CD14-positive monocyte (primary cell): ENCODE results near the gene SLC6A11. TPM values are rescaled to one million over a fixed set of nuclear protein-coding genes. Genes with fewer than 3 reads are reported as not detected.

Experiments
- DNase-seq, 3 donors: peaks; one replicate each; pipeline ENCODE4 v3.0.0-alpha.2; 2011 to 2022
- H2AFZ ChIP-seq: 2 replicates; pipeline ENCODE4 v1.6.0; 2012; ENCODE audit warnings: mild to moderate bottlenecking, low read depth, low read length, inconsistent platforms; ENCODE audit not compliant: insufficient read depth, poor library complexity, severe bottlenecking
- H3K27ac ChIP-seq, 2 donors: 1 replicate in 1 of 2; 2 replicates in 1 of 2; pipeline ENCODE4 v1.5.1; 2012 to 2013; ENCODE audit warnings: low read length in 2 of 2, control low read depth in 1 of 2, inconsistent platforms in 1 of 2, low read depth in 1 of 2, mild to moderate bottlenecking in 1 of 2
- H3K27me3 ChIP-seq, 2 donors: one replicate each; pipeline versions ENCODE4 v1.6.0 to v1.6.1; 2011 to 2013; ENCODE audit warnings: low read length in 2 of 2; ENCODE audit not compliant: control insufficient read depth in 2 of 2, insufficient read depth in 2 of 2
- H3K36me3 ChIP-seq, 2 donors: replicated peaks in 1 of 2; 1 replicate in 1 of 2; 2 replicates in 1 of 2; pipeline versions ENCODE4 v1.5.1 to v1.6.1; 2012 to 2013; ENCODE audit warnings: low read length in 2 of 2, control low read depth in 1 of 2, inconsistent platforms in 1 of 2, mild to moderate bottlenecking in 1 of 2; ENCODE audit not compliant: insufficient read depth in 2 of 2, control insufficient read depth in 1 of 2
- H3K4me1 ChIP-seq, 2 donors: 1 replicate in 1 of 2; 2 replicates in 1 of 2; pipeline versions ENCODE4 v1.5.1 to v1.6.1; 2012 to 2013; ENCODE audit warnings: low read length in 2 of 2, control low read depth in 1 of 2, inconsistent platforms in 1 of 2, mild to moderate bottlenecking in 1 of 2, moderate library complexity in 1 of 2; ENCODE audit not compliant: insufficient read depth in 2 of 2, control insufficient read depth in 1 of 2
- H3K4me2 ChIP-seq: replicated peaks from 2 replicates; pipeline ENCODE3; 2012; ENCODE audit warnings: low read length, moderate library complexity, mild to moderate bottlenecking; ENCODE audit not compliant: poor library complexity, severe bottlenecking; ENCODE audit errors: extremely low read depth
- H3K4me3 ChIP-seq, 3 experiments: fragments of 200-600 bp in 1 of 3; sonication (generic) in 1 of 3; replicated peaks in 1 of 3; 1 replicate in 2 of 3; 2 replicates in 1 of 3; pipeline ENCODE4 v1.5.1; 2011 to 2013; ENCODE audit warnings: low read length in 3 of 3, mild to moderate bottlenecking in 3 of 3, control low read depth in 2 of 3, low read depth in 2 of 3, inconsistent platforms in 1 of 3, moderate library complexity in 1 of 3
- H3K79me2 ChIP-seq: 2 replicates; pipeline ENCODE4 v1.6.0; 2012; ENCODE audit warnings: mild to moderate bottlenecking, control low read depth, inconsistent platforms, low read length, moderate library complexity; ENCODE audit not compliant: insufficient read depth
- H3K9ac ChIP-seq: 2 replicates; pipeline ENCODE4 v1.6.0; 2017; ENCODE audit warnings: low read length, mild to moderate bottlenecking; ENCODE audit not compliant: insufficient read depth, poor library complexity, severe bottlenecking
- H3K9me3 ChIP-seq, 2 donors: replicated peaks in 1 of 2; 1 replicate in 1 of 2; 2 replicates in 1 of 2; pipeline versions ENCODE4 v1.5.1 to v1.6.1; 2012 to 2013; ENCODE audit warnings: low read length in 2 of 2, control low read depth in 1 of 2; ENCODE audit not compliant: control insufficient read depth in 1 of 2, insufficient read depth in 1 of 2
- H4K20me1 ChIP-seq: 2 replicates; pipeline ENCODE4 v1.6.0; 2012; ENCODE audit warnings: mild to moderate bottlenecking, low read length, control low read depth, moderate library complexity; ENCODE audit not compliant: insufficient read depth
- H3K27ac Mint-ChIP-seq, 7 donors: one replicate each; pipeline ENCODE4 v1.8.0; 2020; ENCODE audit warnings: mild to moderate bottlenecking in 7 of 7, mixed read lengths in 7 of 7, moderate library complexity in 6 of 7, inconsistent platforms in 2 of 7
- H3K27me3 Mint-ChIP-seq, 3 donors: one replicate each; pipeline ENCODE4 v1.8.0; 2021 to 2022; ENCODE audit warnings: low read depth in 3 of 3, mild to moderate bottlenecking in 3 of 3, mixed read lengths in 3 of 3, moderate library complexity in 3 of 3, inconsistent platforms in 1 of 3
- H3K36me3 Mint-ChIP-seq, 2 donors: one replicate each; pipeline ENCODE4 v1.8.0; 2020; ENCODE audit warnings: mixed read lengths in 2 of 2, inconsistent platforms in 1 of 2, mild to moderate bottlenecking in 1 of 2
- H3K4me1 Mint-ChIP-seq: one replicate; pipeline ENCODE4 v1.8.0; 2020; ENCODE audit warnings: mild to moderate bottlenecking, mixed read lengths
- H3K4me3 Mint-ChIP-seq, 2 donors: one replicate each; pipeline ENCODE4 v1.8.0; 2020; ENCODE audit warnings: mild to moderate bottlenecking in 2 of 2, mixed read lengths in 2 of 2, moderate library complexity in 1 of 2
- H3K9me3 Mint-ChIP-seq, 7 donors: one replicate each; pipeline ENCODE4 v1.8.0; 2020 to 2022; ENCODE audit warnings: mixed read lengths in 7 of 7, mild to moderate bottlenecking in 6 of 7, moderate library complexity in 6 of 7, inconsistent platforms in 2 of 7
- CTCF ChIP-seq: fragments of 200-600 bp; IDR thresholded peaks from one replicate; pipeline ENCODE4 v1.8.0; 2022; ENCODE audit warnings: antibody characterized with exemption, mild to moderate bottlenecking
- WGBS: methylation state at CpG from one replicate; pipeline ENCODE4 v1.1.5; 2013; ENCODE audit warnings: missing lambda C conversion rate; ENCODE audit not compliant: insufficient coverage; 5-methylcytosine and 5-hydroxymethylcytosine counted together
- intact Hi-C, 2 donors: fragments of 100-400 bp; cut with micrococcal nuclease; formaldehyde crosslinking; loops; one replicate each; pipeline versions ENCODE4 v1.15.0 to v1.15.1; 2023
- polyA plus RNA-seq, 3 donors: library from polyadenylated mRNA; depleted of rRNA in 1 of 3; unstranded in 2 of 3; stranded (reverse) in 1 of 3; fragments of 300-500 nt in 2 of 3; fragments of >200 nt in 1 of 3; fragmentation: Illumina TruSeq in 2 of 3; gene quantifications; 1 replicate in 2 of 3; 2 replicates in 1 of 3; pipeline ENCODE4 v1.2.3, GENCODE V29; 2012 to 2021

SLC6A11 gene
- polyA plus RNA-seq, 3 donors = not detected

- no peak overlapping the region for H2AFZ ChIP-seq
- intact Hi-C loops = no loop called here
- peaks cover 0 to 14% of the 10 kb centered on the region in 2 donors for H3K27me3 ChIP-seq
- TF ChIP-seq CTCF = no peak
- H3K4me3 ChIP-seq = no peak overlapping the region
- H3K4me3 Mint-ChIP-seq = no peak overlapping the region
- H3K4me2 ChIP-seq = no peak overlapping the region
- peaks cover 0 to 3% of the 10 kb centered on the region in 2 donors for H3K9me3 ChIP-seq
- H3K27ac ChIP-seq = no peak overlapping the region
- no peaks in the 10 kb centered on the region for H3K79me2 ChIP-seq
- no peak for DNase-seq
- H3K36me3 ChIP-seq = no peaks in the 10 kb centered on the region
- H3K9me3 Mint-ChIP-seq = peaks cover 0 to 6% (median 0%) of the 10 kb centered on the region in 7 donors
- no peak overlapping the region for H3K27ac Mint-ChIP-seq
- H3K27me3 Mint-ChIP-seq = peaks cover 16 to 35% (median 27%) of the 10 kb centered on the region in 3 donors
- WGBS = 74% methylated on average over 6 of the region's 7 CpGs
- no peaks in the 10 kb centered on the region for H3K36me3 Mint-ChIP-seq
- no peaks in the 10 kb centered on the region for H4K20me1 ChIP-seq
- H3K4me1 ChIP-seq = no peaks in the 10 kb centered on the region
- H3K4me1 Mint-ChIP-seq = no peaks in the 10 kb centered on the region
- H3K9ac ChIP-seq = no peak overlapping the region
Measured at GRCh38 chr3:10974131-10974530, 158.1 kb downstream of the SLC6A11 start.

- Histone ChIP-seq H3K9ac (no peak overlapping the region), H3K9me3 (peaks cover 0 to 3% of the 10 kb centered on the region in 2 donors), H3K79me2 (no peaks in the 10 kb centered on the region), H2AFZ (no peak overlapping the region), H3K36me3 (no peaks in the 10 kb centered on the region), H3K27me3 (peaks cover 0 to 14% of the 10 kb centered on the region in 2 donors), H3K4me3 (no peak overlapping the region), H3K4me2 (no peak overlapping the region), H4K20me1 (no peaks in the 10 kb centered on the region), H3K4me1 (no peaks in the 10 kb centered on the region), H3K27ac (no peak overlapping the region)
- H3K9me3 Mint-ChIP-seq = peaks cover 0 to 6% (median 0%) of the 10 kb centered on the region in 7 donors
- DNase-seq = no peak
- no peak overlapping the region for H3K4me3 Mint-ChIP-seq
- no peak overlapping the region for H3K27ac Mint-ChIP-seq
- WGBS = 90% methylated on average over 3 of the region's 7 CpGs
- H3K4me1 Mint-ChIP-seq = no peaks in the 10 kb centered on the region
- H3K27me3 Mint-ChIP-seq = peaks cover 17 to 34% (median 30%) of the 10 kb centered on the region in 3 donors
- intact Hi-C loops = no loop called here
- no peak for TF ChIP-seq CTCF
- H3K36me3 Mint-ChIP-seq = no peaks in the 10 kb centered on the region
Measured at GRCh38 chr3:10974746-10975375, 158.8 kb downstream of the SLC6A11 start.
